ENCODE data around the gene BEND6.

Gene BEND6

DNA sequence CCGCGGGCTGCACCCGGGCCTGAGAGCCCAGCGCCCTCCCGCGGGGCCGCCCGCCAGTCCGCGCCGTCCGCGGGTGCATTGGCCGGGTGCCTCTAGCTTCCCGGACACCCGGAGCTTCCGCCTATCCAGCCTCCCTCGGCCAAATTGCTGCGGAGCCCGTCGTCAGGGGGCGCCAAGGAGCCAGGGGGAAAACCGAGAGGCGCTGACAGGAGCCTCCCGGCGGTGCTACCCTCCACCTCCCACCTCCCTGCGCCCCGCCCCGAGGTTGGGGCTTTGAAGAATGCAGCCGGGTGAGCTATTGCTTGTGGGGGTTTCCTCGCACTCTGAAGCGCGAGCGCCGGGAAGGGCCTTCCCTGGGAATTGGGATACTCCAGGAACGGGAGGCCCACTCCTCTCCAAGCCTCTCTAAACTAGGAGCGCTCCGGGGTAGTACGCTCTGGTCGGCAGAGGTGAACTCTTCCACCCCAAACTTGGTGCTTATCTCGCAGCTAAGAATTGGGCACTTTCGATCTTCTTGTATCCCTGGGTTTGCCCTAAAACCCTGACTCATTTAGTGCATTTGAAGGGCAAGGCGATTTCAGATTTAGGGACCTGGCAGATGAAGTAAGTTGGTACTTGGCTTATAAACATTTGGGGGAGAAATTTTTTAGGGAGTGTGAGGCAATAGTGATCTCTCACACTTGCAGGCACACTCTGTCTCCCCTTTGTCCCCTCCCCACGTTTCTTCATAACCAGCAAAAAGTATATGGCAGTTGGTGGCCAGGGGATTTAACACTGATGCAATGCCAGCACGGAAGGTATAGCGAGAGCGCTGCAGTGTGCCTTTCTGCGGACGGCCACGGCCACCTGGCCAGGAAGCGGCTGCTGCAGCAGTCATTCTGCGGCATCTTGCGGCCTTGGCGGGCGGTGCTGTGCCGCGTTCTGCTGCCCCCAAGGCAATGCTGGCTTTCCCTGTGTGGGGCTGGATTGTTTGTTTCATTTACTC, 556 bp downstream of the BEND6 start:
- no peaks in the 10 kb centered on the region for H3K27me3 ChIP-seq (ENCODE audit: control insufficient read depth in 1 of 2, insufficient read depth in 1 of 2, low read length in 2 of 2)
- H2AK5ac ChIP-seq (ENCODE audit: low read length, severe bottlenecking) = no peak overlapping the region
- H3K9me3 ChIP-seq (ENCODE audit: control insufficient read depth, low read length) = no peaks in the 10 kb centered on the region
- H2BK15ac ChIP-seq (ENCODE audit: low read depth, poor library complexity, severe bottlenecking) = peak overlapping the region; percentile 45
- peak overlapping the region; percentile 89 for H3K9ac ChIP-seq (ENCODE audit: low read length)
- under 1% methylated on average over 30 of the region's 57 CpGs for WGBS
- DNase-seq = peak; percentile 93
- peak overlapping the region; percentile 60 to 81 for H3K18ac ChIP-seq (ENCODE audit: low read depth in 1 of 2, low read length in 2 of 2)
- H2BK12ac ChIP-seq (ENCODE audit: low read length in 2 of 2) = peak overlapping the region; percentile 29 to 56
- peaks cover 18% of the 10 kb centered on the region for H3K79me1 ChIP-seq (replicated peaks; ENCODE audit: low read length, poor library complexity, severe bottlenecking)
- H4K91ac ChIP-seq (ENCODE audit: low read length) = peak overlapping the region; percentile 39
- H3K4me2 ChIP-seq (ENCODE audit: low read length, poor library complexity, severe bottlenecking) = peak overlapping the region; percentile 78
- H3K23ac ChIP-seq (ENCODE audit: low read length in 2 of 2) = no peak overlapping the region
- no peak overlapping the region for H2BK5ac ChIP-seq (ENCODE audit: low read depth, low read length, poor library complexity, severe bottlenecking)
- H2BK120ac ChIP-seq (ENCODE audit: low read depth, low read length) = peak overlapping the region; percentile 74
- H4K8ac ChIP-seq (ENCODE audit: low read length) = peak overlapping the region; percentile 90
- H3K4me3 ChIP-seq (ENCODE audit: insufficient read depth in 1 of 2, low read depth in 1 of 2, low read length in 2 of 2) = peak overlapping the region; percentile 62 to 81
- H2AFZ ChIP-seq (ENCODE audit: low read depth, low read length) = peak overlapping the region; percentile 66
- peak overlapping the region; percentile 84 for H3K27ac ChIP-seq (ENCODE audit: low read length, poor library complexity, severe bottlenecking)
- H3K4ac ChIP-seq (ENCODE audit: low read depth in 1 of 2, low read length in 2 of 2) = no peak overlapping the region
- peaks cover 0 to 17% of the 10 kb centered on the region in 2 experiments for H3K36me3 ChIP-seq (ENCODE audit: control insufficient read depth in 1 of 2, insufficient read depth in 2 of 2, low read depth in 1 of 2, low read length in 2 of 2)
- no peak overlapping the region for H3K14ac ChIP-seq (ENCODE audit: low read length in 2 of 2)
- H3K4me1 ChIP-seq (ENCODE audit: control insufficient read depth, insufficient read depth, low read depth, low read length) = peaks cover 4% of the 10 kb centered on the region

GRCh38 chr6:56956491-56956890, 1.6 kb downstream of the BEND6 start:
- 76% methylated on average over 4 of the region's 4 CpGs for WGBS
- DNase-seq = peak; percentile 6
- H2AFZ ChIP-seq (ENCODE audit: low read depth, low read length) = no peak overlapping the region

GRCh38 chr6:56957856-56958255, 2.9 kb downstream of the BEND6 start:
- Histone ChIP-seq H3K9me3 (ENCODE audit: control insufficient read depth, low read length) (no peaks in the 10 kb centered on the region), H3K4me3 (ENCODE audit: insufficient read depth in 1 of 2, low read depth in 1 of 2, low read length in 2 of 2) (no peak overlapping the region), H3K27me3 (ENCODE audit: control insufficient read depth in 1 of 2, insufficient read depth in 1 of 2, low read length in 2 of 2) (no peaks in the 10 kb centered on the region), H3K9ac (ENCODE audit: low read length) (peak overlapping the region; percentile 77), H2AK5ac (ENCODE audit: low read length, severe bottlenecking) (peak overlapping the region; percentile 74), H3K14ac (ENCODE audit: low read length in 2 of 2) (no peak overlapping the region), H2BK5ac (ENCODE audit: low read depth, low read length, poor library complexity, severe bottlenecking) (no peak overlapping the region), H2BK15ac (ENCODE audit: low read depth, poor library complexity, severe bottlenecking) (no peak overlapping the region), H3K4me2 (ENCODE audit: low read length, poor library complexity, severe bottlenecking) (no peak overlapping the region), H3K27ac (ENCODE audit: low read length, poor library complexity, severe bottlenecking) (no peak overlapping the region), H4K8ac (ENCODE audit: low read length) (no peak overlapping the region), H2BK12ac (ENCODE audit: low read length in 2 of 2) (no peak overlapping the region), H3K23ac (ENCODE audit: low read length in 2 of 2) (no peak overlapping the region), H2AFZ (ENCODE audit: low read depth, low read length) (no peak overlapping the region), H3K79me1 (replicated peaks; ENCODE audit: low read length, poor library complexity, severe bottlenecking) (peaks cover 17% of the 10 kb centered on the region), H3K36me3 (ENCODE audit: control insufficient read depth in 1 of 2, insufficient read depth in 2 of 2, low read depth in 1 of 2, low read length in 2 of 2) (peaks cover 0 to 2% of the 10 kb centered on the region in 2 experiments), H3K4me1 (ENCODE audit: control insufficient read depth, insufficient read depth, low read depth, low read length) (peaks cover 4% of the 10 kb centered on the region), H3K4ac (ENCODE audit: low read depth in 1 of 2, low read length in 2 of 2) (no peak overlapping the region), H4K91ac (ENCODE audit: low read length) (no peak overlapping the region), H2BK120ac (ENCODE audit: low read depth, low read length) (no peak overlapping the region), H3K18ac (ENCODE audit: low read depth in 1 of 2, low read length in 2 of 2) (no peak overlapping the region)
- DNase-seq = no peak
- 95% methylated on average over 2 of the region's 2 CpGs for WGBS

More at GRCh38 chr6:56956491-56956890, 1.6 kb downstream of the BEND6 start:
- peaks cover 4% of the 10 kb centered on the region for H3K4me1 ChIP-seq (ENCODE audit: control insufficient read depth, insufficient read depth, low read depth, low read length)
- no peak overlapping the region for H4K91ac ChIP-seq (ENCODE audit: low read length)
- no peak overlapping the region for H3K4ac ChIP-seq (ENCODE audit: low read depth in 1 of 2, low read length in 2 of 2)
- H3K36me3 ChIP-seq (ENCODE audit: control insufficient read depth in 1 of 2, insufficient read depth in 2 of 2, low read depth in 1 of 2, low read length in 2 of 2) = peaks cover 0 to 11% of the 10 kb centered on the region in 2 experiments
- peak overlapping the region in 1 of 2 experiments; percentile 81 for H3K4me3 ChIP-seq (ENCODE audit: insufficient read depth in 1 of 2, low read depth in 1 of 2, low read length in 2 of 2)
- H3K79me1 ChIP-seq (replicated peaks; ENCODE audit: low read length, poor library complexity, severe bottlenecking) = peaks cover 18% of the 10 kb centered on the region
- H2BK12ac ChIP-seq (ENCODE audit: low read length in 2 of 2) = no peak overlapping the region
- H2BK120ac ChIP-seq (ENCODE audit: low read depth, low read length) = no peak overlapping the region
- H3K18ac ChIP-seq (ENCODE audit: low read depth in 1 of 2, low read length in 2 of 2) = no peak overlapping the region
- H2BK15ac ChIP-seq (ENCODE audit: low read depth, poor library complexity, severe bottlenecking) = no peak overlapping the region
- no peaks in the 10 kb centered on the region for H3K9me3 ChIP-seq (ENCODE audit: control insufficient read depth, low read length)
- peak overlapping the region; percentile 89 for H3K9ac ChIP-seq (ENCODE audit: low read length)
- no peak overlapping the region for H3K23ac ChIP-seq (ENCODE audit: low read length in 2 of 2)
- H3K4me2 ChIP-seq (ENCODE audit: low read length, poor library complexity, severe bottlenecking) = no peak overlapping the region
- no peak overlapping the region for H2AK5ac ChIP-seq (ENCODE audit: low read length, severe bottlenecking)
- H2BK5ac ChIP-seq (ENCODE audit: low read depth, low read length, poor library complexity, severe bottlenecking) = no peak overlapping the region
- H3K14ac ChIP-seq (ENCODE audit: low read length in 2 of 2) = no peak overlapping the region
- H3K27ac ChIP-seq (ENCODE audit: low read length, poor library complexity, severe bottlenecking) = no peak overlapping the region
- H4K8ac ChIP-seq (ENCODE audit: low read length) = no peak overlapping the region
- no peaks in the 10 kb centered on the region for H3K27me3 ChIP-seq (ENCODE audit: control insufficient read depth in 1 of 2, insufficient read depth in 1 of 2, low read length in 2 of 2)

GRCh38 chr6:56958481-56958880, 3.6 kb downstream of the BEND6 start:
- Histone ChIP-seq H2AK5ac (ENCODE audit: low read length, severe bottlenecking) (no peak overlapping the region), H2BK12ac (ENCODE audit: low read length in 2 of 2) (no peak overlapping the region), H3K27ac (ENCODE audit: low read length, poor library complexity, severe bottlenecking) (no peak overlapping the region), H3K4me2 (ENCODE audit: low read length, poor library complexity, severe bottlenecking) (no peak overlapping the region), H3K9me3 (ENCODE audit: control insufficient read depth, low read length) (no peaks in the 10 kb centered on the region), H2BK5ac (ENCODE audit: low read depth, low read length, poor library complexity, severe bottlenecking) (no peak overlapping the region), H3K4me1 (ENCODE audit: control insufficient read depth, insufficient read depth, low read depth, low read length) (peaks cover 4% of the 10 kb centered on the region), H2AFZ (ENCODE audit: low read depth, low read length) (no peak overlapping the region), H3K23ac (ENCODE audit: low read length in 2 of 2) (no peak overlapping the region), H3K79me1 (replicated peaks; ENCODE audit: low read length, poor library complexity, severe bottlenecking) (peaks cover 13% of the 10 kb centered on the region), H2BK120ac (ENCODE audit: low read depth, low read length) (no peak overlapping the region), H3K9ac (ENCODE audit: low read length) (peak overlapping the region; percentile 77), H3K4me3 (ENCODE audit: insufficient read depth in 1 of 2, low read depth in 1 of 2, low read length in 2 of 2) (peak overlapping the region in 1 of 2 experiments; percentile 43), H3K14ac (ENCODE audit: low read length in 2 of 2) (no peak overlapping the region), H3K27me3 (ENCODE audit: control insufficient read depth in 1 of 2, insufficient read depth in 1 of 2, low read length in 2 of 2) (no peaks in the 10 kb centered on the region), H3K18ac (ENCODE audit: low read depth in 1 of 2, low read length in 2 of 2) (no peak overlapping the region), H4K8ac (ENCODE audit: low read length) (no peak overlapping the region), H3K36me3 (ENCODE audit: control insufficient read depth in 1 of 2, insufficient read depth in 2 of 2, low read depth in 1 of 2, low read length in 2 of 2) (no peaks in the 10 kb centered on the region), H4K91ac (ENCODE audit: low read length) (no peak overlapping the region), H2BK15ac (ENCODE audit: low read depth, poor library complexity, severe bottlenecking) (no peak overlapping the region), H3K4ac (ENCODE audit: low read depth in 1 of 2, low read length in 2 of 2) (no peak overlapping the region)
- WGBS = 89% methylated on average over 3 of the region's 3 CpGs
- DNase-seq = no peak

All from mesenchymal stem cell (in vitro differentiated cells and primary cell).